Tibial nerve (tissue), 4 donors: Measurements from ENCODE around the gene DHRS1.

Source experiments
- EP300 ChIP-seq, 2 donors: sonication (generic); formaldehyde crosslinking; IDR thresholded peaks; one replicate each; pipeline ENCODE4 v1.6.1; 2017; ENCODE audit warnings: antibody characterized with exemption in 2 of 2, mild to moderate bottlenecking in 1 of 2
- POLR2A ChIP-seq, 2 donors: fragments of 450-650 bp; IDR thresholded peaks; one replicate each; pipeline ENCODE4 v1.6.1; 2017; ENCODE audit warnings: antibody characterized with exemption in 2 of 2, mild to moderate bottlenecking in 2 of 2, moderate library complexity in 2 of 2
- TF ChIP-seq, protein P1 (sequence below), 5 experiments: fragments of 200-600 bp in 3 of 5; fragments of 450-650 bp in 2 of 5; sonication (generic) in 3 of 5; IDR thresholded peaks; one replicate each; pipeline ENCODE4 v1.5.1; 2016 to 2019; ENCODE audit warnings: antibody characterized with exemption in 5 of 5, mild to moderate bottlenecking in 3 of 5, moderate library complexity in 2 of 5

DNA sequence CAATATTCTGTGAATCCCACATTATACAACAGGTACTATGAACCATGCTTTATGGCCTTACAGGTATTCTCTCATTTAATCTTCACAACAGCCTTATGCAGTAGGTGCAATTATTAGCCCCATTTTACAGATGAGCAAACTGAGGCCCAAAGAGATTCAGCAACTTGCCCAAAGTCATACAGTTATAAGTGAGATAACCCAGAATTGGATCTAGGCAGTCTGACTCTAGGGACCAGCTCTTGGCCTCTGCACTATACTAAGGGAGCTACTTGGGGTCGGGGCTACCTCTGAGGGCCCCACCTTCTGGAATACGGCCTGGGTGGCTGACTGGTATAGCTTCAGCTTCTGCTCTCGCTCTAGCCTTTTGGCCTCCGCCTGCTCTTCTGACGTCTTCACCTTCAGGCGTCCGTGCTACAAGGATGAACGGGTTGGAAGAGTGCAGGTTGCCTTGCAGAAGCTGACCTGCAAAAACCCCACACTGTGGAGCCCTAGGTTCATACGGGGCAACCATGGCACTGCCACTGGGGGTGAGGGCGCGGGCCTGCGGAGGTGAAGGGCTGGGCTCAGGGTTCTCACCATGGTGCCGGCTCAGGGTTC lies 28.9 kb downstream of the DHRS1 start:
- TF ChIP-seq, protein P1, sequence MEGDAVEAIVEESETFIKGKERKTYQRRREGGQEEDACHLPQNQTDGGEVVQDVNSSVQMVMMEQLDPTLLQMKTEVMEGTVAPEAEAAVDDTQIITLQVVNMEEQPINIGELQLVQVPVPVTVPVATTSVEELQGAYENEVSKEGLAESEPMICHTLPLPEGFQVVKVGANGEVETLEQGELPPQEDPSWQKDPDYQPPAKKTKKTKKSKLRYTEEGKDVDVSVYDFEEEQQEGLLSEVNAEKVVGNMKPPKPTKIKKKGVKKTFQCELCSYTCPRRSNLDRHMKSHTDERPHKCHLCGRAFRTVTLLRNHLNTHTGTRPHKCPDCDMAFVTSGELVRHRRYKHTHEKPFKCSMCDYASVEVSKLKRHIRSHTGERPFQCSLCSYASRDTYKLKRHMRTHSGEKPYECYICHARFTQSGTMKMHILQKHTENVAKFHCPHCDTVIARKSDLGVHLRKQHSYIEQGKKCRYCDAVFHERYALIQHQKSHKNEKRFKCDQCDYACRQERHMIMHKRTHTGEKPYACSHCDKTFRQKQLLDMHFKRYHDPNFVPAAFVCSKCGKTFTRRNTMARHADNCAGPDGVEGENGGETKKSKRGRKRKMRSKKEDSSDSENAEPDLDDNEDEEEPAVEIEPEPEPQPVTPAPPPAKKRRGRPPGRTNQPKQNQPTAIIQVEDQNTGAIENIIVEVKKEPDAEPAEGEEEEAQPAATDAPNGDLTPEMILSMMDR (IDR thresholded peaks at IDR 0.05): no peak
- no peak for TF ChIP-seq EP300 (IDR thresholded peaks at IDR 0.05)
- TF ChIP-seq POLR2A (IDR thresholded peaks at IDR 0.05): no peak
